Keratinocyte (primary cell): ENCODE results near the gene SEMA4D. TPM values are rescaled to one million over a fixed set of nuclear protein-coding genes. Genes with fewer than 3 reads are reported as not detected.

Experiments used
- DNase-seq: peaks from one replicate; pipeline ENCODE4 v3.0.0-alpha.2; 2011; ENCODE audit warnings: low read depth, missing footprints, low spot score
- FAIRE-seq: peaks from 2 replicates; lab custom pipeline; 2011; peaks lifted over from hg19 to GRCh38; lab: Jason Lieb, UNC
- H2AFZ ChIP-seq: 2 replicates; pipeline ENCODE4 v1.6.0; 2012; ENCODE audit warnings: low read length, control low read depth, inconsistent platforms; ENCODE audit not compliant: control insufficient read depth
- H3K27ac ChIP-seq: 2 replicates; pipeline ENCODE4 v1.5.1; 2011; ENCODE audit warnings: low read length; ENCODE audit not compliant: control insufficient read depth, insufficient read depth
- H3K27me3 ChIP-seq: 3 replicates; pipeline ENCODE4 v1.6.0; 2011; ENCODE audit warnings: low read length; ENCODE audit not compliant: control insufficient read depth, insufficient read depth; ENCODE audit errors: extremely low read depth
- H3K36me3 ChIP-seq, 2 experiments: 2 replicates in 1 of 2; 3 replicates in 1 of 2; pipeline ENCODE4 v1.5.1; 2011; ENCODE audit warnings: low read length in 2 of 2, mild to moderate bottlenecking in 1 of 2; ENCODE audit not compliant: control insufficient read depth in 2 of 2, insufficient read depth in 2 of 2; ENCODE audit errors: extremely low read depth in 1 of 2
- H3K4me1 ChIP-seq: 3 replicates; pipeline ENCODE4 v1.5.1; 2011; ENCODE audit warnings: low read length; ENCODE audit not compliant: control insufficient read depth, insufficient read depth; ENCODE audit errors: extremely low read depth
- H3K4me2 ChIP-seq: 3 replicates; pipeline ENCODE4 v1.6.0; 2011; ENCODE audit warnings: low read depth, low read length; ENCODE audit not compliant: control insufficient read depth, insufficient read depth; ENCODE audit errors: extremely low read depth
- H3K4me3 ChIP-seq, 3 experiments: fragments of 200-600 bp in 1 of 3; sonication (generic) in 1 of 3; 2 replicates in 2 of 3; 3 replicates in 1 of 3; pipeline ENCODE4 v1.5.1; 2011 to 2016; ENCODE audit warnings: low read length in 3 of 3, mild to moderate bottlenecking in 3 of 3, control low read depth in 2 of 3, inconsistent platforms in 1 of 3, low read depth in 1 of 3, mixed read lengths in 1 of 3, mixed run types in 1 of 3, moderate library complexity in 1 of 3; ENCODE audit not compliant: control insufficient read depth in 2 of 3, insufficient read depth in 2 of 3; ENCODE audit errors: extremely low read depth in 1 of 3
- H3K79me2 ChIP-seq: 2 replicates; pipeline ENCODE4 v1.6.0; 2012; ENCODE audit warnings: low read length; ENCODE audit not compliant: control insufficient read depth, insufficient read depth
- H3K9ac ChIP-seq: 3 replicates; pipeline ENCODE4 v1.6.0; 2011; ENCODE audit warnings: low read length; ENCODE audit not compliant: control insufficient read depth, insufficient read depth; ENCODE audit errors: extremely low read depth
- H3K9me1 ChIP-seq: 3 replicates; pipeline ENCODE4 v1.6.0; 2011; ENCODE audit warnings: low read length; ENCODE audit not compliant: control insufficient read depth, insufficient read depth; ENCODE audit errors: extremely low read depth
- H3K9me3 ChIP-seq: 2 replicates; pipeline ENCODE4 v1.5.1; 2012; ENCODE audit warnings: low read depth, low read length; ENCODE audit not compliant: control insufficient read depth
- H4K20me1 ChIP-seq: 3 replicates; pipeline ENCODE4 v1.6.0; 2011; ENCODE audit warnings: low read length; ENCODE audit not compliant: control insufficient read depth, insufficient read depth; ENCODE audit errors: extremely low read depth
- EZH2 ChIP-seq: IDR thresholded peaks from one replicate; pipeline ENCODE4 v1.6.1; 2012; ENCODE audit warnings: inconsistent platforms, mild to moderate bottlenecking, low read length, moderate library complexity
- dilution Hi-C: fragments of 300-500 bp; cut with MboI; formaldehyde crosslinking; loops from one replicate; pipeline ENCODE4 v1.7.0; 2020; ENCODE audit warnings: low sequenced_read_pairs; ENCODE audit not compliant: extremely low pct_ligation_motif_present
- polyA plus RNA-seq, 5 experiments: library from polyadenylated mRNA; depleted of rRNA in 3 of 5; stranded (reverse) in 3 of 5; stranded (forward) in 1 of 5; unstranded in 1 of 5; fragments of >200 nt; gene quantifications; 1 replicate in 1 of 5; 2 replicates in 3 of 5; 3 replicates in 1 of 5; pipeline versions ENCODE4 v1.2.1 to v1.2.3, GENCODE V29; 2011 to 2012; ENCODE audit warnings: missing spikeins in 2 of 5, low read depth in 1 of 5, low replicate concordance in 1 of 5
- TF ChIP-seq, protein P1 (sequence below), 3 experiments: IDR thresholded peaks in 1 of 3; conservative IDR thresholded peaks in 1 of 3; optimal IDR thresholded peaks in 1 of 3; 2 replicates in 2 of 3; 3 replicates in 1 of 3; pipeline versions ENCODE3 to v1.5.1; 2011; ENCODE audit warnings: low read length in 3 of 3, mild to moderate bottlenecking in 3 of 3, moderate library complexity in 2 of 3, control low read depth in 1 of 3, inconsistent platforms in 1 of 3; ENCODE audit not compliant: insufficient read depth in 2 of 3; ENCODE audit errors: extremely low read depth in 1 of 3

SEMA4D gene
- polyA plus RNA-seq, 1 donor (not counting 4 experiments of a cell fraction or from before 2014, with no cell fraction given) = 0.43 TPM

DNA sequence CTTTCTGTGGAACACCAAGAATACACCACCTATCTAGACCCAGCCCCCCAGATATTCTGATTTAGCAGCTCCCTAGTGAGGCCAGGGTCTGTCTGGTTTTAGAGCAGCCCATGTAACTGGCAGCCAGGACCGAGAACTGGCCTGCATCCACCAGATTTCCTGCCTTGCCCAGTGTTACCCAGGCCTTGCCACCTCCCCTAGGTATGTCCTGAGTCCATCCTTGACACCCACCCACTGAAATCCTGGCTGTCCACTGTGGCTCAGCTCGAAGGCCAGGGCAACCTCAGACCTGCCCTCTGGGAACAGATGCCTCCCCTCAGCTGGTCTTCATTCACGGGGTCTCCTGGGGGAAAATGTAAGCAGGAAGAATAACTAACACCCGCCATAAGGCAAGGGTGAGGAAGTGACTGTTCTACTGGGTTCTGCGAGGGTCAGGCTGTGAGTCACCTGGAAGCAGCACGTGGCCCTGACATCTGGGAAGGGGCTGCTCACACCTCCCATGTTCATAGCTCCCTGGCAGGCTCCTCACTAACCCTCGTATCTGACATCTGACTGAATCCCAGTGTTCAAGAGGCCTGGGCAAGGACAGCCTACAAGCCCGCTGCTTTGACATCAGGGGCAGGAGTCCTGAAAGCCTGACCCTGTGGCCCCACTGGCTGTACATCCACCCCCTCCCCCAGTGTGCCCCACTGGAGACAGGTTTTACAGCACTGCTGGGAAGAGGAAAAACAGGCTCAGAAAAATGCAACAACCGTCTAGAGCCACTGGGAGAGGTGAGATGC is 72.7 kb downstream of the SEMA4D start:
- H3K4me2 ChIP-seq = no peak overlapping the region
- no peaks in the 10 kb centered on the region for H3K27me3 ChIP-seq
- H3K36me3 ChIP-seq = no peaks in the 10 kb centered on the region
- FAIRE-seq = no peak
- no peak for TF ChIP-seq EZH2
- TF ChIP-seq, protein P1, sequence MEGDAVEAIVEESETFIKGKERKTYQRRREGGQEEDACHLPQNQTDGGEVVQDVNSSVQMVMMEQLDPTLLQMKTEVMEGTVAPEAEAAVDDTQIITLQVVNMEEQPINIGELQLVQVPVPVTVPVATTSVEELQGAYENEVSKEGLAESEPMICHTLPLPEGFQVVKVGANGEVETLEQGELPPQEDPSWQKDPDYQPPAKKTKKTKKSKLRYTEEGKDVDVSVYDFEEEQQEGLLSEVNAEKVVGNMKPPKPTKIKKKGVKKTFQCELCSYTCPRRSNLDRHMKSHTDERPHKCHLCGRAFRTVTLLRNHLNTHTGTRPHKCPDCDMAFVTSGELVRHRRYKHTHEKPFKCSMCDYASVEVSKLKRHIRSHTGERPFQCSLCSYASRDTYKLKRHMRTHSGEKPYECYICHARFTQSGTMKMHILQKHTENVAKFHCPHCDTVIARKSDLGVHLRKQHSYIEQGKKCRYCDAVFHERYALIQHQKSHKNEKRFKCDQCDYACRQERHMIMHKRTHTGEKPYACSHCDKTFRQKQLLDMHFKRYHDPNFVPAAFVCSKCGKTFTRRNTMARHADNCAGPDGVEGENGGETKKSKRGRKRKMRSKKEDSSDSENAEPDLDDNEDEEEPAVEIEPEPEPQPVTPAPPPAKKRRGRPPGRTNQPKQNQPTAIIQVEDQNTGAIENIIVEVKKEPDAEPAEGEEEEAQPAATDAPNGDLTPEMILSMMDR (optimal IDR thresholded peaks at IDR 0.05 in 1 of 3, IDR thresholded peaks at IDR 0.05 in 1 of 3, conservative IDR thresholded peaks at IDR 0.05 in 1 of 3; ENCODE audit: extremely low read depth in 1 of 3, insufficient read depth in 2 of 3, low read length in 3 of 3) = no peak
- dilution Hi-C loops = no loop called here
- no peak for DNase-seq
- H3K9me1 ChIP-seq = no peaks in the 10 kb centered on the region
- no peaks in the 10 kb centered on the region for H3K4me1 ChIP-seq
- H2AFZ ChIP-seq = no peak overlapping the region
- H3K79me2 ChIP-seq = no peaks in the 10 kb centered on the region
- no peak overlapping the region for H3K4me3 ChIP-seq
- H3K27ac ChIP-seq = no peak overlapping the region
- H3K9me3 ChIP-seq = no peaks in the 10 kb centered on the region
- H4K20me1 ChIP-seq = no peaks in the 10 kb centered on the region
- H3K9ac ChIP-seq = no peak overlapping the region

DNA sequence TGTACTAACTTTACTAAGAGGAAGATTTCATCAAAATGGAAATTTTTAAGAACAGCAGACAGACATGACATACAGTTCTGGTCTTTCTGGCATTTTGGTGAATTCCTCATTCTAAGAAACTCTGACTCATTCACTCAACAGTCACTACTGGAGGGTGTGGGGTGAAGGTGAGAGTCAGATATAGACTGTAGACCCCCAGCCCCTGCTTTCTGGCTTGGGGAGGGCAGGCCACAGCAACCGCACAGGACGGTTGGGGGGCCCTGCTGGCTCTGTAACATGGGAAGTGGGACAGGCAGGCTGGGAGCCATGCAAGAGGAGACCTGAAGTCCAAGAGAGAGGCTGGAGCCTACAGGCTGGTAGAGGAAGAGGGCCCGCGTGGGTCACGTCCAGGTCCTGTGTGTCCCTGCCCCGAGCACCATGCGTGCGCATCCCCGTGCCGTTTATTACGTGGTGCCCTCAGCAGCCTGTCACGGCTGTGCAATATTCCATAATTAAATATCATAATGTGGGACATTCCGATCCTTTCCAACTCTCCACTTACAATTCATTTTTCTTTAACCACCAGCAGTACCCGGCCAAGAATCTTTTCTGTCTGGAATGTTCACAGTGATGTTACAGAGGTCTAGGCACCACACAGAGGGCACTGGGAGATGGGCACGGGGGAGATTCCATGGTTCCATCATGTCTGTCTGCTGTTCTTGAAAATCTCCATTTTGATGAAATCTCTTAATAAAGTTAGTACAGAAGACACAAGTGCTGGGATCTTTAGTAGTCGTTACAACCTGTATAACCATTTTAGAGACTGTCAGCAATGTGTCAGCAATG is 75.5 kb downstream of the SEMA4D start:
- H3K9ac ChIP-seq = no peak overlapping the region
- no peaks in the 10 kb centered on the region for H3K27me3 ChIP-seq
- FAIRE-seq (no peak), DNase-seq (no peak)
- H3K9me3 ChIP-seq = no peaks in the 10 kb centered on the region
- H3K9me1 ChIP-seq = no peaks in the 10 kb centered on the region
- no peak for TF ChIP-seq EZH2
- TF ChIP-seq, protein P1 (optimal IDR thresholded peaks at IDR 0.05 in 1 of 3, IDR thresholded peaks at IDR 0.05 in 1 of 3, conservative IDR thresholded peaks at IDR 0.05 in 1 of 3; ENCODE audit: extremely low read depth in 1 of 3, insufficient read depth in 2 of 3, low read length in 3 of 3) = no peak
- H2AFZ ChIP-seq = no peak overlapping the region
- no peaks in the 10 kb centered on the region for H3K4me1 ChIP-seq
- dilution Hi-C loops = no loop called here
- no peaks in the 10 kb centered on the region for H3K36me3 ChIP-seq
- H3K79me2 ChIP-seq = no peaks in the 10 kb centered on the region
- H3K27ac ChIP-seq = no peak overlapping the region
- H4K20me1 ChIP-seq = no peaks in the 10 kb centered on the region
- H3K4me3 ChIP-seq = no peak overlapping the region
- no peak overlapping the region for H3K4me2 ChIP-seq
